22Rv1 (cell line): Measurements from ENCODE around the gene RPS6KC1.
"Not testable (repeated sequence)": the region's sequence is repeated elsewhere in the genome, so short reads cannot be mapped to it uniquely, and the experiment has no call there.

ENCODE experiments used
- H3K27ac ChIP-seq: fragments of 450-650 bp; 2 replicates; pipeline ENCODE4 v1.5.1; 2017
- CTCF ChIP-seq: fragments of 450-650 bp; IDR thresholded peaks from 2 replicates; pipeline ENCODE4 v1.5.1; 2017; ENCODE audit warnings: mild to moderate bottlenecking
- ZFX ChIP-seq: fragments of 450-650 bp; IDR thresholded peaks from 2 replicates; pipeline ENCODE4 v1.6.1; 2017; ENCODE audit warnings: antibody characterized with exemption, borderline replicate concordance

RPS6KC1 gene

GRCh38 chr1:213297021-213297420 lies 246.0 kb downstream of the RPS6KC1 start:
- no peak overlapping the region for H3K27ac ChIP-seq
- TF ChIP-seq CTCF, result no peak
- no peak for TF ChIP-seq ZFX

- TF ChIP-seq CTCF (no peak), ZFX (no peak)
Measured at GRCh38 chr1:213300433-213300832, 249.4 kb downstream of the RPS6KC1 start.

GRCh38 chr1:213301524-213301923 lies 250.5 kb downstream of the RPS6KC1 start:
- not testable (repeated sequence) for H3K27ac ChIP-seq

More at GRCh38 chr1:213300433-213300832, 249.4 kb downstream of the RPS6KC1 start:
- no peak overlapping the region for H3K27ac ChIP-seq

GRCh38 chr1:213303286-213303685 lies 252.2 kb downstream of the RPS6KC1 start:
- TF ChIP-seq CTCF (no peak), ZFX (no peak)
- H3K27ac ChIP-seq, result peak overlapping the region; percentile 37; the same call in 1 of the 2 replicates

GRCh38 chr1:213315571-213315970 lies 264.5 kb downstream of the RPS6KC1 start:
- TF ChIP-seq CTCF (no peak), ZFX (no peak)

GRCh38 chr1:213318458-213318857 lies 267.4 kb downstream of the RPS6KC1 start:
- not testable (repeated sequence) for H3K27ac ChIP-seq

More at GRCh38 chr1:213315571-213315970, 264.5 kb downstream of the RPS6KC1 start:
- no peak overlapping the region for H3K27ac ChIP-seq

- no peak overlapping the region for H3K27ac ChIP-seq
- TF ChIP-seq CTCF (no peak), ZFX (no peak)
Measured at GRCh38 chr1:213320191-213320870, 269.3 kb downstream of the RPS6KC1 start.
